Measurements from ENCODE around the gene MAGEA2B.
"Not testable (repeated sequence)": the region's sequence is repeated elsewhere in the genome, so short reads cannot be mapped to it uniquely, and the experiment has no call there.

DNA sequence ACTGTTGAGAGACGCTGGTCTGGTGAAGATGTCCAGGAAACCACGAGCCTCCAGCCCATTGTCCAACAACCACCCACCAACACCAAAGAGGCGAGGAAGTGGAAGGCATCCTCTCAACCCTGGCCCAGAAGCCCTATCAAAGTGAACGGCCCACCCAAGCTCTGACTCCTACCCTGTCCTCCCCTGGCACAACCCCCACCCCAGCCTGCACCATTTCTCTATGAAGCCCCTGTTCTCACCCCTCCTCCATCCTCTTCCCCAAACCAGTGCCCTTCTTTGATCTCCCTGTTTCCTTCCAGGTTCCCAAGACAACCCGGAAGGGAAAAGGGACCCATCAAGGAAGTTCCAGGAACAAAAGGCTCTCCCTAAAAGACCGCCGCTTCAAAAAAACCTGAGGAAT, 45.1 kb downstream of the MAGEA2B start:
- not testable (repeated sequence) for TF ChIP-seq POLR2AphosphoS5, POLR2A (IDR thresholded peaks at IDR 0.05; ENCODE audit: low read depth, low read length)
